GM10266 (cell line): Measurements from ENCODE around the gene TMEM209.
"Not testable (repeated sequence)": the region's sequence is repeated elsewhere in the genome, so short reads cannot be mapped to it uniquely, and the experiment has no call there.

Source experiments
- DNase-seq: peaks from one replicate; pipeline ENCODE4 v3.0.0; 2012; ENCODE audit errors: extremely low spot score
- TF ChIP-seq, protein P1 (sequence below): IDR thresholded peaks from 2 replicates; pipeline ENCODE4 v1.5.1; 2012; ENCODE audit warnings: mild to moderate bottlenecking, low read depth; ENCODE audit not compliant: control insufficient read depth, insufficient read depth; ENCODE audit errors: missing control alignments

TMEM209 gene

DNA sequence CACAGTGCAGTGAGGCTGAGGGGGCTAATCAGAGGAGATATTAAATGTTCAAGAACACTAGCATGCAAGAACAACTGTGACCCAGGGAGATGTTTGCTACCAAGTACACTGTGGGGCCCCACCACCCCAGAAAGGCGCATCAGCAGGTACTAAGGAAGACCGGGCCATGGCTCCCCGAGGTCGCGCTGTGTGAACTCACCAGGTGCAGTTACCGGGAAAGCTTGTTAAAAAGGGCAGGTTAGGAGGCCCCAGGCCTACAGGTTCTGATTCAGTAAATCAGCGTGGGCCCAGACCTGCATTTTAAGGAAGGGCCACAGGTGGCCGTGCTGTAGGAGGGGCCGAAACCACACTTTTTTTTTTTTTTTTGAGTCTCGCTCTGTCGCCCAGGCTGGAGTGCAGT, 54.6 kb downstream of the TMEM209 start:
- DNase-seq = no peak
- TF ChIP-seq, protein P1, sequence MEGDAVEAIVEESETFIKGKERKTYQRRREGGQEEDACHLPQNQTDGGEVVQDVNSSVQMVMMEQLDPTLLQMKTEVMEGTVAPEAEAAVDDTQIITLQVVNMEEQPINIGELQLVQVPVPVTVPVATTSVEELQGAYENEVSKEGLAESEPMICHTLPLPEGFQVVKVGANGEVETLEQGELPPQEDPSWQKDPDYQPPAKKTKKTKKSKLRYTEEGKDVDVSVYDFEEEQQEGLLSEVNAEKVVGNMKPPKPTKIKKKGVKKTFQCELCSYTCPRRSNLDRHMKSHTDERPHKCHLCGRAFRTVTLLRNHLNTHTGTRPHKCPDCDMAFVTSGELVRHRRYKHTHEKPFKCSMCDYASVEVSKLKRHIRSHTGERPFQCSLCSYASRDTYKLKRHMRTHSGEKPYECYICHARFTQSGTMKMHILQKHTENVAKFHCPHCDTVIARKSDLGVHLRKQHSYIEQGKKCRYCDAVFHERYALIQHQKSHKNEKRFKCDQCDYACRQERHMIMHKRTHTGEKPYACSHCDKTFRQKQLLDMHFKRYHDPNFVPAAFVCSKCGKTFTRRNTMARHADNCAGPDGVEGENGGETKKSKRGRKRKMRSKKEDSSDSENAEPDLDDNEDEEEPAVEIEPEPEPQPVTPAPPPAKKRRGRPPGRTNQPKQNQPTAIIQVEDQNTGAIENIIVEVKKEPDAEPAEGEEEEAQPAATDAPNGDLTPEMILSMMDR = no peak

DNA sequence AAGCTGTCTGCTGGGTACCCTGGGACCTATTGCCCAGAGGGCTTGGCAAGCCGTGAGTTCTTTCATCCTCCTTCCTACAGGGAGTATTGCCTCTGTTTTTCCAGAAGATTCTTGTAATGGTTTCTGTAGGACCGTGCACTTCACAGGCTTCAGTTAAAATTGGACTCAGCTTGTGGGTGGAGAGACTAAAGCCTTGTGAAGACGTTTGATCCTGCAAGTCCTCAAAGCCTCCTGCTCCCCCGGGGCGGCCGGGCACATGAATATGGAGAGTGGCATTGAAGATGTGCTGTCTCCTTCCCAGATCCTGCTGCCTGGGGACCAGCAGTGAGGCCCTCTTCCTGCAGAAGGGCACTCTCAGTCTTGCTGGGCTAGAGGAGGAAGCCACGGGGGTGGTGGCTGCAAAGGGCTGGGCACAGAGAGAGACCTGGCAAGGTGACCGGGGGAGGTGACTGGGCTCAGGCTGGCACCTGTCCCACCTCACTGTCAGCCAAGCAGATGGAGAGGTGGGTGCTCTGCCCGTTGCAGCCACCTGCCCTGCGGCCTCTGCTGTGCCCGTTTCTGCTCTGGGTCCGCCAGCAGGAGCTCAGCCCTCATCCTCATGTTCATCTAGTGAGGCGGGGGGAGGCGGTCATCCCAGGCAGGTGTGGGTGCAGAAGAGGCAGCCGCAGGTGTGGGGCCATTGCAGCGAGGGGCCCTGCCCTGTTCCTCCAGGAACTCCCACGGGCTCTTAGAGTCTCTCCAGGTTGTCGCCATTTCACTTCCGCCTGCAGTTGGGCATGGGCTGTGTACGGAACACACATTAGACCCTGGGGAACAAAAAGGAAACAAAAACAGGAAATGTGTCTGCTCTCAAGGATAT, 55.7 kb downstream of the TMEM209 start:
- no peak for DNase-seq
- TF ChIP-seq, protein P1 = no peak

- DNase-seq = no peak
- TF ChIP-seq, protein P1 = no peak
These were observed 56.6 kb downstream of the TMEM209 start for GRCh38 chr7:130148561-130148960.

- TF ChIP-seq, protein P1 = no peak
- no peak for DNase-seq
These were observed 57.4 kb downstream of the TMEM209 start for GRCh38 chr7:130147710-130148325.

DNA sequence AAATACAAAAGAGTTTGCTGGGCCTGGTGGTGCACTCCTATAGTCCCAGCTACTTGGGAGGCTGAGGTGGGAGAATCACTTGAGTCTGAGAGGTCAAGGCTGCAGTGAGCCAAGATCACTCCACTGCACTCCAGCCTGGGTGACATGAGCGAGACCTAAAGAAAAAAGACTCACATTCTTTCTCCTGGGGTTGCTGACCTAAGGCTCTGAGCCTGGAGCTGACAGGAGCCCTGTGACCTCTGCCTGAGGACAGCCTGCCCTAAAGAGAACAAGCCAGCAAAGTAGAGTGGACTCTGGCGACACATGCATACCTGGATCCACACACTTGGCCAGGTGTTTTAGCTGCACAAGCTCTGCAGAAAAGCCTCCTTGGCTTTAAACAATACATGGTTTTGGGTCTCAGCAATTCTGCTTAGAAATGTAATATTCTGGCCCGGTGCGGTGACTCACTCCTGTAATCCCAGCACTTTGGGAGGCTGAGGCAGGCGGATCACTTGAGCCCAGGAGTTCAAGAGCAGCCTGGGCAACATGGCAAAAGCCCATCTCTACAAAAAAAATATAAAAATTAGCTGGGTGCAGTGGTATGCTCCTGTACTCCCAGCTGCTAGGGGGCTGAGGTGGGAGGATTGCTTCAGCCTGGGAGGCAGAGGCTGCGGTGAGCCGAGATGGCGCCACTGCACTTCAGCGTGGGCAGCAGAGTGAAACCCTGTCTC, 58.4 kb downstream of the TMEM209 start:
- no peak for DNase-seq
- TF ChIP-seq, protein P1 = no peak

GRCh38 chr7:130146142-130146541, 59.1 kb downstream of the TMEM209 start:
- DNase-seq = not testable (repeated sequence)

DNA sequence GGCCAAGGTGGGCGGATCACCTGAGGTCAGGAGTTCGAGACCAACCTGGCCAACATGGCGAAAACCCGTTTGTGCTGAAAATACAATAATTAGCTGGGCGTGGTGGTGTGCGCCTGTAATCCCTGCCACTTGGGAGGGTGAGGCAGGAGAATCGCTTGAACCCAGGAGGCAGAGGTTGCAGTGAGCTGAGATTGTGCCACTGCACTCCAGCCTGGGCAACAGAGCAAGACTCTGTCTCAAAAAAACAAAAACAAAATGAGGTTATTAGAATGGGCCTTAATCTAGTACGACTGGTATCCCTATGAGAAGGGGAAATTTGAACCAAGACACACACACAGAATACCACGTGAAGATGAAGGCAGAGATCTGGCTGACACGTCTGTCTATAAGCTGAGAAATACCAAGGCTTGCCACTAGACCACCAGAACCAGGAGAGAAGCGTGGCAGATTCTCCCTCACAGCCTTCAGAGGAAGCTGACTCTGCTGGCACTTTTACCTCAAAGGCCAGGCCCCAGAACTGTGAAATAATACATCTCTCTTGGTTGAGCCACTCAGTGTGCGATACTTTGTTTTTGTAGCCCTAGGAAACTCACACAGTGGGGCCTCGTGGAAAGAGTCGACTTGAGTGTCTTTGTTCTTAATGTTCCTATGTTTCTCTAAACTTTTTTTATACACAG, 59.6 kb downstream of the TMEM209 start:
- DNase-seq = no peak
- TF ChIP-seq, protein P1 = no peak
